NB4 (cell line): ENCODE measurements around the gene RAI14.

ENCODE experiments used
- POLR2A ChIP-seq: IDR thresholded peaks from 2 replicates; pipeline ENCODE4 v1.6.1; 2011; ENCODE audit warnings: mild to moderate bottlenecking; ENCODE audit not compliant: insufficient read length; ENCODE audit errors: extremely low read depth
- TF ChIP-seq, protein P1 (sequence below): IDR thresholded peaks from one replicate; pipeline ENCODE4 v1.5.1; 2012; ENCODE audit warnings: low read depth, low read length
- TF ChIP-seq, protein P2 (sequence below): IDR thresholded peaks from 2 replicates; pipeline ENCODE4 v1.6.1; 2011; ENCODE audit warnings: low read depth, low read length

DNA sequence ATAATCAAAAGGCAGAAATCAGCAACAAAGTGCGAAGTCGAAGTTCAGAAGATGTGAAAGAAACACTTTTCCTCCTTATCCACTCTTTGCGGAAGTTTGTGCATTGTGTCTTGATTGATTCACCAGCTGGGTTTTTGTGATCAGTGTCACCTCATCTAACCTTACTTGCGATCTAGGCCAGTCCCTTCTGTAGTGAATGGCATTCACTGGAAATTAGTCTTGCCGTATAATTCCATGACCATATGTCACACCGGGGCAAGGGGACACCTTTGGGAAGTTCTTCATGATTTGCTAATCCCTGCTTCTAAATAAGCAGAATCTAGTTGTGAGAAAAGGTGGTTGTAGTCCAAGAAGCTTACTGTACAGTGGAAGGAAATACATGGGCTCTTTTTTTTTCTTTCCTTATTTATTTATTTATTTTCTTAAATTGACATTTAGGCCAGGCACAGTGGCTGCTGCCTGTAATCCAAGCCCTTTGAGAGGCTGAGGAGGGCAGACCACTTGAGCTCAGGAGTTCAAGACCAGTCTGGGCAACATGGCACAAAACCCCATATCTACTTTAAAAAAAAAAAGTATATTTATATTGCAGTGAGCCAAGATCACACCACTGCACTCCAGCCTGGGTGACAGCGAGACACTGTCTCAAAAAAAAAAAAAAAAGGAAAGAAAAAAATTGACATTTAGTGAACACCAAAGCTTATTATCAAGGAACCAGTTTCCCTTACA lies 7.8 kb downstream of the RAI14 start:
- TF ChIP-seq, protein P1, sequence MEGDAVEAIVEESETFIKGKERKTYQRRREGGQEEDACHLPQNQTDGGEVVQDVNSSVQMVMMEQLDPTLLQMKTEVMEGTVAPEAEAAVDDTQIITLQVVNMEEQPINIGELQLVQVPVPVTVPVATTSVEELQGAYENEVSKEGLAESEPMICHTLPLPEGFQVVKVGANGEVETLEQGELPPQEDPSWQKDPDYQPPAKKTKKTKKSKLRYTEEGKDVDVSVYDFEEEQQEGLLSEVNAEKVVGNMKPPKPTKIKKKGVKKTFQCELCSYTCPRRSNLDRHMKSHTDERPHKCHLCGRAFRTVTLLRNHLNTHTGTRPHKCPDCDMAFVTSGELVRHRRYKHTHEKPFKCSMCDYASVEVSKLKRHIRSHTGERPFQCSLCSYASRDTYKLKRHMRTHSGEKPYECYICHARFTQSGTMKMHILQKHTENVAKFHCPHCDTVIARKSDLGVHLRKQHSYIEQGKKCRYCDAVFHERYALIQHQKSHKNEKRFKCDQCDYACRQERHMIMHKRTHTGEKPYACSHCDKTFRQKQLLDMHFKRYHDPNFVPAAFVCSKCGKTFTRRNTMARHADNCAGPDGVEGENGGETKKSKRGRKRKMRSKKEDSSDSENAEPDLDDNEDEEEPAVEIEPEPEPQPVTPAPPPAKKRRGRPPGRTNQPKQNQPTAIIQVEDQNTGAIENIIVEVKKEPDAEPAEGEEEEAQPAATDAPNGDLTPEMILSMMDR = no peak
- TF ChIP-seq POLR2A = no peak
- TF ChIP-seq, protein P2, sequence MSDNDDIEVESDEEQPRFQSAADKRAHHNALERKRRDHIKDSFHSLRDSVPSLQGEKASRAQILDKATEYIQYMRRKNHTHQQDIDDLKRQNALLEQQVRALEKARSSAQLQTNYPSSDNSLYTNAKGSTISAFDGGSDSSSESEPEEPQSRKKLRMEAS = no peak
